Mesendoderm (in vitro differentiated cells): Measurements from ENCODE around the gene STUB1.
"Not testable (repeated sequence)": the region's sequence is repeated elsewhere in the genome, so short reads cannot be mapped to it uniquely, and the experiment has no call there.

ENCODE experiments used
- DNase-seq: peaks from one replicate; pipeline ENCODE4 v3.0.0; 2013
- H2AK5ac ChIP-seq: 2 replicates; pipeline ENCODE4 v1.6.1; 2013; ENCODE audit warnings: low read length, inconsistent platforms
- H2BK120ac ChIP-seq: 2 replicates; pipeline ENCODE4 v1.6.1; 2013; ENCODE audit warnings: low read depth, mild to moderate bottlenecking, low read length, moderate library complexity, mixed read lengths
- H2BK15ac ChIP-seq: replicated peaks from 2 replicates; pipeline ENCODE4 v1.6.1; 2013; ENCODE audit warnings: low read depth, mild to moderate bottlenecking, moderate library complexity
- H2BK5ac ChIP-seq: 2 replicates; pipeline ENCODE4 v1.6.1; 2013; ENCODE audit warnings: low read length, inconsistent platforms
- H3K18ac ChIP-seq: 2 replicates; pipeline ENCODE4 v1.6.1; 2013; ENCODE audit warnings: mild to moderate bottlenecking, low read length, mixed read lengths
- H3K23ac ChIP-seq: one replicate; pipeline ENCODE4 v1.6.1; 2013; ENCODE audit warnings: low read length
- H3K27ac ChIP-seq: 2 replicates; pipeline ENCODE4 v1.5.1; 2013; ENCODE audit warnings: low read depth, mild to moderate bottlenecking, inconsistent platforms, low read length, moderate library complexity
- H3K27me3 ChIP-seq: 2 replicates; pipeline ENCODE4 v1.6.1; 2013; ENCODE audit warnings: low read length, control low read depth, mild to moderate bottlenecking, inconsistent platforms; ENCODE audit not compliant: insufficient read depth, poor library complexity
- H3K36me3 ChIP-seq: 2 replicates; pipeline ENCODE4 v1.6.1; 2013; ENCODE audit warnings: low read length, inconsistent platforms; ENCODE audit not compliant: control insufficient read depth, insufficient read depth
- H3K4ac ChIP-seq: one replicate; pipeline ENCODE4 v1.6.1; 2013; ENCODE audit warnings: low read depth, mild to moderate bottlenecking, low read length, moderate library complexity
- H3K4me1 ChIP-seq: 2 replicates; pipeline ENCODE4 v1.6.1; 2013; ENCODE audit warnings: low read depth, low read length, inconsistent platforms; ENCODE audit not compliant: control insufficient read depth
- H3K4me2 ChIP-seq: 2 replicates; pipeline ENCODE4 v1.6.1; 2013; ENCODE audit warnings: low read length
- H3K4me3 ChIP-seq: 2 replicates; pipeline ENCODE4 v1.5.1; 2013; ENCODE audit warnings: mild to moderate bottlenecking, low read length
- H3K56ac ChIP-seq: one replicate; pipeline ENCODE4 v1.6.1; 2013; ENCODE audit warnings: low read length
- H3K79me1 ChIP-seq: 2 replicates; pipeline ENCODE4 v1.6.1; 2013; ENCODE audit warnings: low read length, inconsistent platforms
- H3K79me2 ChIP-seq: 2 replicates; pipeline ENCODE4 v1.6.1; 2013; ENCODE audit warnings: mild to moderate bottlenecking, low read length; ENCODE audit not compliant: control insufficient read depth, insufficient read depth
- H3K9ac ChIP-seq: 2 replicates; pipeline ENCODE4 v1.6.1; 2013; ENCODE audit warnings: low read length, inconsistent platforms
- H4K5ac ChIP-seq: one replicate; pipeline ENCODE4 v1.6.1; 2013; ENCODE audit warnings: low read length
- H4K8ac ChIP-seq: one replicate; pipeline ENCODE4 v1.6.1; 2013; ENCODE audit warnings: low read depth, mild to moderate bottlenecking, control low read depth, low read length, moderate library complexity
- WGBS: extraction: QIAGEN DNeasy Blood & Tissue Kit; methylation state at CpG from one replicate; pipeline ENCODE4 v1.1.7; 2013; ENCODE audit warnings: low lambda C conversion rate, missing lambda C conversion rate; ENCODE audit not compliant: insufficient coverage; ENCODE audit errors: extremely low coverage; 5-methylcytosine and 5-hydroxymethylcytosine counted together

The STUB1 gene

DNA sequence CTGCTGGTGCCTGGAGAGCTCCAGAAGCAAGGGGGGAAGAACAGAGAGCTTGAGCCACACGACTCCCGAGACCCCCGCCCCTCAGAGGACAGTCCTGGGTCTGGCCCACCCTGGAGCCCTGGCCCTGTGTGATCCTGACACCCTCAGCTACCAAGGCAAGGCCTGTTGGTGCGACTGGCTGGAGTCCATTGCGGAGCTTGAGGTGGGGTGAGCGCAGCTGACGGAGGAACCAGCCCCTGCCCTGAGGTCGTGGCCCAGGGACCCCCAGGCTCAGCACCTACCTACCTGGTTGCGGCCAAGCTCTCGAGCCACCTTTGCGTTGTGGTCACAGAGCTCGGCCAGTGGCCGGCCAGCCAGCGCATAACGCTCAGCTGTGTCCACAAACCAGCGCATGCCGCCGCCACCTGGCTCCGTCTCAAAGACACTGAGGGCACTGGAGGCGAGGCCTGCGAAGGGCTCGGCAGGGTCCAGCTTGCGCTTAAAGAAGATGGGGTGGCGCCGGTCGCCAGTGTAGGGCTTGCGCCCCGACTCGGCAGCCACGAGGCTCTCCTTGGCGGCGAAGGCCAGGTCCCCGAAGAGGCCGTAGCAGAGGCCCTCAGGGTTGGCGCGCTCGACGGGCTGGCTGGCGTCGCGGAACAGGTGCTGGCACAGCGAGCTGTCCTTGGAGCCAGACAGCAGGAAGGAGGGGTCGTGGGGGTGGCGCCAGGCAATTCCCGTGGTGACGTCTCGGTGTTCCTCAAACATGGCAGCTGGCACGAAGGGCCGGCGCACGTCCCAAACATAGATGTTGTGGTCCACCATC is 6.5 kb downstream of the STUB1 start:
- H3K36me3 ChIP-seq = peaks cover 12% of the 10 kb centered on the region
- no peak overlapping the region for H2BK5ac ChIP-seq
- peaks cover 20% of the 10 kb centered on the region for H3K79me1 ChIP-seq
- H2BK15ac ChIP-seq = no peak overlapping the region
- H3K4me3 ChIP-seq = no peak overlapping the region
- no peak overlapping the region for H4K5ac ChIP-seq
- H3K4me2 ChIP-seq = no peak overlapping the region
- no peak overlapping the region for H3K27ac ChIP-seq
- H3K18ac ChIP-seq = no peak overlapping the region
- H3K56ac ChIP-seq = no peak overlapping the region
- peaks cover 8% of the 10 kb centered on the region for H3K79me2 ChIP-seq
- H2BK120ac ChIP-seq = no peak overlapping the region
- no CpG with 5 or more reads among the region's 51 CpGs for WGBS
- H3K27me3 ChIP-seq = no peaks in the 10 kb centered on the region
- DNase-seq = no peak
- H3K9ac ChIP-seq = no peak overlapping the region
- no peak overlapping the region for H4K8ac ChIP-seq
- no peak overlapping the region for H3K4ac ChIP-seq
- no peak overlapping the region for H3K23ac ChIP-seq
- H2AK5ac ChIP-seq = no peak overlapping the region
- peaks cover 3% of the 10 kb centered on the region for H3K4me1 ChIP-seq

DNA sequence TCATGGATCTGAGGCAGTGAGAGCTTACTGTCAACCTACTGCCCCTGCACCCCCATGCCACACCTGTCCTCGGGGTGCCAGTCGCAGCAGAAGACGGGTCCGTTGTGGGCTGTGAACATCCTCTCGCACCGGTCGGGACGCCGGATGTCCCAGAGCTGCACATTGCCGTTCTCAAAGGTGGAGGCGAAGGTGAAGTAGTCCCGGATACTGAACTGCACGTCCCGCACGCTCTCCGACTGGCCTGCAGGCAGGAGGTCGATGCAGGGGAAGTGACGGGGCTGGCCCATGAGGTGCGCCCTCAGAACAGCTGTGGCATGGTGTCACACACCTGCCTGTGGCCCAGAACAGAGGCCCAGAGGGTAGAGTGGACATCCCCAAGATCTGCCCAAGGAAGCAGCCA is 7.3 kb downstream of the STUB1 start:
- no peak overlapping the region for H2BK5ac ChIP-seq
- H3K4ac ChIP-seq = no peak overlapping the region
- no peak for DNase-seq
- no peak overlapping the region for H2AK5ac ChIP-seq
- H3K23ac ChIP-seq = no peak overlapping the region
- H4K8ac ChIP-seq = no peak overlapping the region
- no peak overlapping the region for H3K4me3 ChIP-seq
- H3K79me1 ChIP-seq = peaks cover 14% of the 10 kb centered on the region
- WGBS = no CpG with 5 or more reads among the region's 19 CpGs
- H3K4me2 ChIP-seq = no peak overlapping the region
- H3K56ac ChIP-seq = no peak overlapping the region
- H3K27ac ChIP-seq = no peak overlapping the region
- no peak overlapping the region for H2BK120ac ChIP-seq
- peaks cover 3% of the 10 kb centered on the region for H3K4me1 ChIP-seq
- peaks cover 4% of the 10 kb centered on the region for H3K27me3 ChIP-seq
- no peak overlapping the region for H3K9ac ChIP-seq
- H2BK15ac ChIP-seq = no peak overlapping the region
- no peak overlapping the region for H3K18ac ChIP-seq
- peaks cover 6% of the 10 kb centered on the region for H3K36me3 ChIP-seq
- H3K79me2 ChIP-seq = peaks cover 3% of the 10 kb centered on the region
- H4K5ac ChIP-seq = no peak overlapping the region

DNA sequence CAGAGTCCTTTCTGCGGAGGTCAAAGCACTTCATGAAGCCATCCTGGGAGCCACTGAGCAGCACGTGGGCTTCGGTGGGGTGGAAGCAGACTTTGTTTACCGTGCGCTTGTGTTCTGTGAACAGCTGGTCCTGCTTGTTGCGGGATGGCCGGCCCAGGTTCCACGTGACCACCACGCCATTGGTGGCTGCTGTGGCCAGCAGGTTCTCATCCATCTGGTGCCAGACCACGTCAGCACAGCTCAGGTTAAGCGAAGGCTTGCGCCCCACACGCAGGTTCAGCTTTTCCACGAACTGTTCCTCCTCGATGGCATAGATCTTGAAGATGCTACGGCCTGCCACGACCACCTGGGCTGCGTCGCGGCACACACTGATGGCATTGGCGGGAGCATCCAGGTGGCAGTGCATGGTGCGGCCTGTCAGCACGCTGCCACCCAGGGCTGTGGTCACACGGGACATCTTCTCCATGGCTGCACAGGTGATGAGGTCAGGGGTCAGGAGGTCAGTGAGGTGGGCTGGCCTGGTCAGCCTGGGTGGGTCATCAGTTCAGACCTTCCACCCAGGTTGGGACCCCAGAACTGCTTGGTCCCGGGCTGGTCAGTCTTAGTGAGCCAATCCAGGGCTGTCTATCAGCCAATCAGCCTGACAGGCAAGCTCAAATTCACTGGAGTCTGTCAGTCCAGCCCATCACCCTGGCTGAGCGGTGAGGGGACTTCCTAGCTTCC is 9.1 kb downstream of the STUB1 start:
- WGBS = no CpG with 5 or more reads among the region's 26 CpGs
- Histone ChIP-seq H3K18ac (no peak overlapping the region), H2AK5ac (peak overlapping the region; percentile 81), H3K79me1 (peaks cover 9% of the 10 kb centered on the region), H3K4me2 (peak overlapping the region; percentile 98), H2BK15ac (no peak overlapping the region), H4K5ac (no peak overlapping the region), H4K8ac (no peak overlapping the region), H2BK120ac (no peak overlapping the region), H3K27me3 (peaks cover 16% of the 10 kb centered on the region), H3K36me3 (no peaks in the 10 kb centered on the region), H3K56ac (peak overlapping the region; percentile 93), H3K4ac (no peak overlapping the region), H2BK5ac (no peak overlapping the region), H3K4me1 (peaks cover 3% of the 10 kb centered on the region), H3K4me3 (peak overlapping the region; percentile 85), H3K27ac (no peak overlapping the region), H3K23ac (no peak overlapping the region), H3K9ac (peak overlapping the region; percentile 92), H3K79me2 (no peaks in the 10 kb centered on the region)
- DNase-seq = no peak

DNA sequence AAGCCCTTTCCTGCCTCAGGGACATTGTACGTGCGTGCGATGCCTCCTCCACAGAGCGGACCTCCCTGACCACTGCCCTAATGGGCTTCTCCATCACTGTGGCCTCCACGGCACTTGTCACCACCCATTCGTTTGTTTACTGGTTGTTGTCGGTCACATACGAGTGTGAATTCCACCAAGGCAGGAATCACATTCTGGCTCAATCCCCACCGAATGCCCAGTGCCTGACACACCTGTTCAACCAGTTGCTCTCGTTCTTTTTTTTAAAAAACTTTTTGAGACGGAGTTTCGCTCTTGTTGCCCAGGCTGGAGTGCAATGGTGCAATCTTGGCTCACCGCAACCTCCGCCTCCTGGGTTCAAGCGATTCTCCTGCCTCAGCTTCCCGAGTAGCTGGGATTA is 11.0 kb downstream of the STUB1 start:
- H2BK120ac ChIP-seq, H3K9ac ChIP-seq, H3K79me1 ChIP-seq, H4K8ac ChIP-seq, H2BK15ac ChIP-seq, H4K5ac ChIP-seq, H2BK5ac ChIP-seq, H3K4me2 ChIP-seq, H3K36me3 ChIP-seq, DNase-seq, H2AK5ac ChIP-seq, H3K56ac ChIP-seq, H3K27ac ChIP-seq, H3K4me3 ChIP-seq, H3K79me2 ChIP-seq, H3K4me1 ChIP-seq, H3K23ac ChIP-seq, H3K18ac ChIP-seq, H3K4ac ChIP-seq: not testable (repeated sequence)
- H3K27me3 ChIP-seq = peaks cover 25% of the 10 kb centered on the region
- WGBS = no CpG with 5 or more reads among the region's 16 CpGs

DNA sequence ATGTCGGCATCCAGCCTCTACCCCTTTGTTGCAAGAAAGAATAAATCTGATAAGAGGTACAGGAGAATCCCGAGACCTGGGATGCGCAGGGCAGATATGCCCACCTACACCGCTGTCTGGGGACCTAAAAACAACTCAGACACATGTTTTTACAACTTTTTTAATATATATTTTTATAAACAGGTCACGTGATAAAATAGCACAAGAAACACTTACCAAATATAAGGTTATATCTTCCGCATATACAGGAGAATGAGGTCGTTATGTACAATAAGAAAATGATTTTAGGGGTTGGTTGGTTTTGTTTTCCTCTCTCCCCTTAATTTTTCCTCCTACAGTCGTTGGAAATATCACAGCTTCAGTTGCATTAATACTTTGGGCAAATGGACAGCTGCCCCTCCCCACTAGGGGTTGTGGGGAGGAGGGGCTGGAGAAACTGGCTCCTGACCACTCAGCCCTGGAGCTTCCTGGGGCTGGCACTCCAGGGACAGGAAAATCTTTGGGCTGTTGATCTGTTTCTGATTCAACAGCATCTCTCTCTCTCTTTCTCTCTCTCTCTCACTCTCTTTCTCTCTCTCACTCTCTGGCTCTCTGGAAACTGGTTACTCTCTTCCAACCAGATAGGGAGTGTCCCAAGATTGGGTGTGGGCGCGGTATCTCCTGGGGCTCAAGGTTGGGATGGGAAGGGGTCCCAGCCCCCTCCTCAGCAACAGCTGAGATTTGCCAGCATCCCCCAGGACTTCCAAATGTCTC is 12.3 kb downstream of the STUB1 start:
- no CpG with 5 or more reads among the region's 10 CpGs for WGBS
- peaks cover 25% of the 10 kb centered on the region for H3K27me3 ChIP-seq

More for the DNA sequence above, 12.3 kb downstream of the STUB1 start:
- Histone ChIP-seq H3K36me3 (no peaks in the 10 kb centered on the region), H3K18ac (no peak overlapping the region), H3K9ac (no peak overlapping the region), H4K8ac (no peak overlapping the region), H4K5ac (no peak overlapping the region), H3K4me1 (peaks cover 3% of the 10 kb centered on the region), H3K23ac (no peak overlapping the region), H2BK15ac (no peak overlapping the region), H2BK5ac (no peak overlapping the region), H3K4me2 (no peak overlapping the region), H3K79me1 (peaks cover 9% of the 10 kb centered on the region), H2AK5ac (no peak overlapping the region), H2BK120ac (no peak overlapping the region), H3K4ac (no peak overlapping the region), H3K4me3 (no peak overlapping the region), H3K56ac (no peak overlapping the region), H3K79me2 (no peaks in the 10 kb centered on the region), H3K27ac (no peak overlapping the region)
- no peak for DNase-seq
